Right renal cortex interstitium (tissue), 3 donors: ENCODE data around the gene OR6C3. TPM values are rescaled to one million over a fixed set of nuclear protein-coding genes. Genes with fewer than 3 reads are reported as not detected.
"Not testable (repeated sequence)": the region's sequence is repeated elsewhere in the genome, so short reads cannot be mapped to it uniquely, and the experiment has no call there.

Experiments
- DNase-seq, 3 donors: peaks; one replicate each; pipeline ENCODE4 v3.0.0-alpha.2; 2013; ENCODE audit warnings: low read depth in 3 of 3, low spot score in 2 of 3
- polyA plus RNA-seq, 3 donors: library from polyadenylated mRNA; unstranded; fragments of 120-200 nt; gene quantifications; one replicate each; pipeline ENCODE4 v1.2.1, GENCODE V29; 2013; ENCODE audit not compliant: insufficient read length in 3 of 3

The OR6C3 gene
- polyA plus RNA-seq, result not detected

DNA sequence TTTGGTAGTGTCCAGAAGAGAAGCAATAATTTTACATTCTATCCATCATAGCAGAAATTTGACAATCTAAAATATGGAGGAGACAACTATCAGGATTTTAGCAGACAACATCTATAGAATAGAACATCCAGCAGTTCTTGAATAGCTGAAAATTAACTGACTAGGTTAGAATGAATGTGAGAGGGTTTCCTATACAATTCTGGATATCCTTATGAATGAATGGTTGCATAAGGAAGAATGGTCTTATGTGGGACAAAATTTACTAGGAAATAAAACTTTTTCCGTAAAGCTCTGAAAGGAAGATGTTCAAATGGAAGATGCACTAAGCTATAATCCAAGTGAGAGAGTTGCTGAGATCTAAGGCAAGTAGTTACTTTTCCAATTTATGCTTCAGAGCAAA lies at the start of gene OR6C3:
Gene OR6C3, plus strand, starts transcription at position 301 of the 400 bp plus-strand sequence. CDS start 955 bp downstream, outside the sequence.
- no peak for DNase-seq

DNA sequence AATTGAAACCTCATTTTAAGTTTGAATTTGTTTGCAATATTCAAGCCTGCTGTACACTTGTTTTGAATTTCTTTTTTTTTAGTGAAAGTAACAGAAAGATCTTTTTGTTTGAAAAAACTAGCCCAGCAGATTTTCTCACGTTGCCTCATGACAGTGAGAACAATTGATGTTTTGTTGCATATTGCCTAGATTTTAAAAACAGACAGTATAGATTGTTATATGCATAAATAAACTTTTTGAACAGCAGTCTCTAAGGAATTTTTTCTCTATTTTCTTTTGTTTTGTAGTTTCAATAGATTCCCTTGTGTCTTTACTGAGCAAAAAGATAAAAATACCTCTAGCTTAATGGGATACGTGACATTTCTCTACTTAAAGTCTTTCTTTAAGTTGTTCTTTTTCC lies 49.6 kb upstream of the OR6C3 start:
- DNase-seq, result no peak

DNA sequence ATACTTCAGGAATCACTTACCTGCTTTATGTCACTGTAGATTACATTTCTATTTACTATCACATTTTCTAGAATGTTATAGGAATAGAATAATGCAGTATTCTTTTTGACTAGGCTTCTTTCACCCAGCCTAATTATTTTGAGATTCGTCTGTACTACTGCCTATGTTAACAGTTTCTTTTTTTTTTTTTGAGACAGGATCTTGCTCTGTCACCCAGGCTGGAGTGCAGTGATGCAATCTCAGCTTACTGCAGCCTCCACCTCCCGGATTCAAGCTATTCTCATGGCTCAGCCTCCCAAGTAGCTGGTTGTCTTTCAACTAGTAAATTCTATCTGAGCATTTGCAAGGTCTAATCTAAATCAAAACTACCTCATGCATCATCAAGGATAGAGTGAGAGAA lies 40.5 kb upstream of the OR6C3 start:
- no peak for DNase-seq

DNA sequence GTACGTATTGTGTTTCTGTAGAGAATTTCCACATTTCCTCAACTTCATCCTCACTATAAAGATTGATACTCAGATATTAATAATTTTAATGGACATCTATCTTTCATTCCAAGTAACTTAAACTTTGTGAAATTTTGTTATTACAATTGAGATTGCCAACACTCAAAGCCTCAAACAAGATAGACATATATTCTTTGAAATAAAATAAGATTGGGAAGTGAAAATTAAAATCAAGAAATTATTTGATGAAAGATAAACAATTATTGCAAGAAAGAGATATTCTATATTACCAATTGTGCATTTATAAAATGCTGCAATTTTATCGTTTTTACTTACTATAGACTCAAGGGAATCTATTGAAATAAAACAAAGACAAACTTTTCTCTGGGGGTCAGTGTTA lies 34.1 kb upstream of the OR6C3 start, which contains the start of gene OR6C6:
Gene OR6C6, minus strand, starts transcription at position 101 of the 400 bp plus-strand sequence. CDS start 1,337 bp downstream, outside the sequence.
- DNase-seq, result no peak

DNA sequence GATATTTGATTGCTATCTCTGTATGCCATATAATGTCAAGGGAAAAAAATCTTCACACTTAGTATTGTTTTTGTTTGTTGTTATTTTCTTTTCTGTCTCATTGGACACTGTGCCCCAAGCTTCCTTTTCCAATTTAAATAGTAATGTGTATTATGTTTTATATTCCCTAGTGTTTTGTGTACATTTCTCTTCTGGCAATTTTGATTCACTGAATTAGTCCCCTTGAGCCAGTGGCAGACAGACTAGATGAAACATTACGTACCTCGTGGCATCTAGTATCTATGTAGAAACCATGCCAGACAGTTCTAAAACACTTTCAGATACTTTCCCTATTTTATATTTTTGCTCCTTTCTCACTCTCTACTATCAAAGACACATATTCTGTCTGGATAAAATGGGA lies 16.5 kb upstream of the OR6C3 start, which contains the start of gene OR6C1:
Gene OR6C1, plus strand, starts transcription at position 301 of the 400 bp plus-strand sequence. CDS start 6,257 bp downstream, outside the sequence.
- DNase-seq, result no peak

DNA sequence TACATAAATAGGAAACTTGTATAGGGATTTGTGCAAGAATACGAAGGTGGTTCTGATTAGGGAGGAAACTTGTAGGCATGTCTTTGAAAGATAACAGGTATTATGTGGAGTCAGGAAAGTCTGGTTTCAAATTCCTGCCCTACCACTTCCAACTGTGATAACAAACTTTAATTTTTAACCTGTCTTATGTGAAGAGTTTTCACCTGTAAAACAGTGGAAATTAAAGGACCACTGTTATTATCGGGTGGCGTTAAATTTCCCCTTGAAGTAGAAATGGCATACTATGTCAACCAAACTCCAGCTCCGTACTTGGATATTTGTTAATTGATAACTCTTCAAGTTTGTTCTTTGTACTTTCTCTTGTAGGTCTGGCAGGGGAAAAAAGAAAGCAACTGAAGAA lies 10.3 kb upstream of the OR6C3 start:
- DNase-seq, result no peak

DNA sequence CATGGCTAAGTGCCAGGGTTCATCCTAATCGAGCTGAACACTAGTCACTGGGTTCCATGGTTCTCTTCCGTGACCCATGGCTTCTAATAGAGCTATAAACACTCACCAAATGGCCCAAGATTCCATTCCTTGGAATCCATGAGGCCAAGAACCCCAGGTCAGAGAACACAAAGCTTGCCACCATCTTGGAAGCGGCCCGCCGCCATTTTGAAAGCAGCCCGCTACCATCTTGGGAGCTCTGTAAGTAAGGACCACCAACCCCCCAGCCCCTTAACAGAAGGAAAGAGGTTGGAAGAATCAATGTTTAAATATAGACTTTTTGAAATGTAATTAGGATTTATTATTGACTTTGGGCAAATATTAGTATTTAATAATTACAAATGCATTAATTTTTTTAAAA lies 4.7 kb upstream of the OR6C3 start:
- not testable (repeated sequence) for DNase-seq

DNA sequence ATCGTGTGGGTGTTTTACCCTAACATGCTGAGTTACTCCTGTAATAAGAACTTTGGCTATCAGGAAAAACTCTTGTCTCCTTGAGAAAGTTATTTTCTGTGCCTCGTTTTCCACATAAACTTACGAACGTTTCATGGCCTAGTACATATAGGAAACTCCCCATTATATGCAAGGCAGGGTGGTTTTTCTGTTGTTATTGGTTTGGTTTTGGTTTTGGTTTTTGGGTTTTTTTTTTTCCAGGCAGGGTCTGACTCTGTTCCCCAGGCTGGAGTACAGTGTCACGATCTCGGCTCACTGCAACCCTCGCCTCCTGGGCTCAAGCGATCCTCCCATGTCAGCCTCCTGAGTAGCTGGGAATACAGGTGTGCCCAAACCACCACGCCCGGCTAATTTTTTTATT lies 5.5 kb downstream of the OR6C3 start:
- DNase-seq, result no peak

DNA sequence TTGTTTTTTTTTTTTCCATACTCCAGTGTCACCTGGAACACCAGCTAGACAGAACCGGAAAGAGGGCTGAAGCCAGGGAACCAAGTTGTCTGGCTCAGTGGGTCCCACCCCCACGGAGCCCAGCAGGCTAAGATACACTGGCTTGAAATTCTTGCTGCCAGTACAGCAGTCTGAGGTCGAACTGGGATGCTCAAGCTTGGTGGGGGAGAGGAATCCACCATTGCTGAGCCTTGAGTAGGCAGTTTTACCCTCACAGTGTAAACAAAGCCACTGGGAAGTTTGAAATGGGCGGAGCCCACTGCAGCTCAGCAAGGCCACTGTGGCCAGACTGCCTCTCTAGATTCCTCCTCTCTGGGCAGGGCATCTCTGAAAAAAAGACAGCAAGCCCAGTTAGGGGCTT lies 24.8 kb downstream of the OR6C3 start:
- not testable (repeated sequence) for DNase-seq

DNA sequence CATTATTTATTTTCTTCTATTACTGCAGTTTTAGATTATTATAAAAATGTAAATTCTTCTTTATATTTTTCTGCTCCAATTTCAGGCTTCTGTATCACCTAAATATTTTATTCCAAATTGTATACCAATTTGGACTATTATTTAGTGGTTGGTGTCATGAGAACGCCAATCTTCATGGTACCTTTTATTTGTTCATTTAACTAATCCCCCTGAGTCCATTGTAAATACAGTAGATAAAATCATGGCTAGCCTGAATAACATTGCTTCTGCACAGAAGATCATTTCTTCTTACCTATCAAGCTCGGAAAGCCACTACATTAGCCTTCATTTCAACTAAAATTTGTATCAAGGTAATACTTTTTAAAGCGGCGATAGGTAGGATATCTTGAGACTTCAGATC lies 32.1 kb downstream of the OR6C3 start, which contains the start of gene OR6C75:
Gene OR6C75, plus strand, starts transcription at position 301 of the 400 bp plus-strand sequence. CDS start 2,136 bp downstream, outside the sequence.
- no peak for DNase-seq

DNA sequence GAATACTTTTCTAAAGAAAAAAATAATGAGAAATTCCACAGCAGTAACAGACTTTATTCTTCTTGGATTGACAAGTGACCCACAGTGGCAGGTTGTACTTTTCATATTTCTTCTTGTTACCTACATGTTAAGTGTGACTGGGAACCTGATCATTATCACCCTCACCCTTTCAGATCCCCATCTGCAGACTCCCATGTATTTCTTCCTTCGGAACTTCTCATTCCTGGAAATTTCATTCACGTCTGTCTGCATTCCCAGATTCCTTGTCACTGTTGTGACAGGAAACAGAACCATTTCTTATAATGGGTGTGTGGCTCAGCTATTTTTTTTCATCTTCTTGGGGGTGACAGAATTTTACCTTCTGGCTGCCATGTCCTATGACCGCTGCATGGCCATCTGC lies 34.5 kb downstream of the OR6C3 start:
- DNase-seq, result no peak

DNA sequence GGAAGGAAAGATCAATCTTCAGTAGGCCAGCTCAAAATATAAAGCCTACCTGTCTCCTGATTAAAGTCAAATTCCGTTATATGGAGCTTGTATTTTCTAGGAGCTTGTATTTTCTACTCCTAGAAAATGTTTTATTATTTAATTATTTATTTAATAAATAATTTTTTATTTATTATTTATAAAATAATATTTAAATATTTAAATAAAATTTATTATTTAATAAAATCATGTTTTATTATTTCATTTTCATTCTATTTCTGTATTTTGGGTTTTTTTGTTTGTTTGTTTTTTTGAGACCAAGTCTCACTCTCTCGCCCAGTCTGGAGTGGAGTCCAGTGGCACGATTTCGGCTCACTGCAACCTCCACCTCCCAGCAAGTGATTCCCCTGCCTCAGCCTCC lies 42.0 kb downstream of the OR6C3 start:
- DNase-seq, result no peak

Other genes with a start within 250 kb of the OR6C3 start
- gene OR9K2, start 204.3 kb upstream of the OR6C3 start, polyA plus RNA-seq, result not detected
- gene OR10A7, start 109.7 kb upstream of the OR6C3 start, polyA plus RNA-seq, result not detected
- not detected for gene OR6C74, start 86.1 kb upstream of the OR6C3 start, polyA plus RNA-seq
- not detected for gene OR6C6, start 34.2 kb upstream of the OR6C3 start, polyA plus RNA-seq
- not detected for gene OR6C1, start 16.4 kb upstream of the OR6C3 start, polyA plus RNA-seq
- gene OR6C75, start 32.2 kb downstream of the OR6C3 start, polyA plus RNA-seq, result not detected
- not detected for gene OR6C65, start 69.8 kb downstream of the OR6C3 start, polyA plus RNA-seq
- gene OR6C76, start 95.5 kb downstream of the OR6C3 start, polyA plus RNA-seq, result not detected
- gene OR6C2, start 113.3 kb downstream of the OR6C3 start, polyA plus RNA-seq, result not detected
- not detected for gene OR6C70, start 139.4 kb downstream of the OR6C3 start, polyA plus RNA-seq
- not detected for gene OR6C68, start 161.6 kb downstream of the OR6C3 start, polyA plus RNA-seq
- gene OR6C4, start 218.9 kb downstream of the OR6C3 start, polyA plus RNA-seq, result not detected
- gene OR2AP1, start 241.7 kb downstream of the OR6C3 start, polyA plus RNA-seq, result not detected